GM21381 (cell line): ENCODE measurements around the gene ZNHIT3.
"Not testable (repeated sequence)": the region's sequence is repeated elsewhere in the genome, so short reads cannot be mapped to it uniquely, and the experiment has no call there.

Experiments
- ATAC-seq: cut with Tn5 transposase; IDR thresholded peaks from one replicate; pipeline ENCODE4 v1.9.1; 2021; ENCODE audit warnings: mild to moderate bottlenecking, moderate library complexity; ENCODE audit not compliant: unreplicated experiment

Gene ZNHIT3

GRCh38 chr17:36482611-36483504, 3.6 kb upstream of the ZNHIT3 start:
- ATAC-seq = no peak

GRCh38 chr17:36484021-36484420, 2.5 kb upstream of the ZNHIT3 start:
- ATAC-seq = not testable (repeated sequence)

GRCh38 chr17:36485027-36485426, 1.5 kb upstream of the ZNHIT3 start:
- no peak for ATAC-seq

GRCh38 chr17:36485805-36486203, 677 bp upstream of the ZNHIT3 start:
- no peak for ATAC-seq

GRCh38 chr17:36493956-36494355, 7.5 kb downstream of the ZNHIT3 start:
- ATAC-seq = no peak

GRCh38 chr17:36494674-36495073, 8.2 kb downstream of the ZNHIT3 start:
- no peak for ATAC-seq

- ATAC-seq = no peak
These were observed 8.6 kb downstream of the ZNHIT3 start for GRCh38 chr17:36495076-36495578.

GRCh38 chr17:36496018-36496789, 9.7 kb downstream of the ZNHIT3 start:
- ATAC-seq = no peak

- ATAC-seq = no peak
These were observed 11.7 kb downstream of the ZNHIT3 start for GRCh38 chr17:36498155-36498554.

- ATAC-seq = no peak
These were observed 12.2 kb downstream of the ZNHIT3 start for GRCh38 chr17:36498560-36499300.

GRCh38 chr17:36500745-36501225, 14.3 kb downstream of the ZNHIT3 start:
- no peak for ATAC-seq

- no peak for ATAC-seq
These were observed 14.9 kb downstream of the ZNHIT3 start for GRCh38 chr17:36501351-36501750.

GRCh38 chr17:36501963-36502362, 15.5 kb downstream of the ZNHIT3 start:
- no peak for ATAC-seq

- ATAC-seq = no peak
These were observed 17.1 kb downstream of the ZNHIT3 start for GRCh38 chr17:36503456-36504155.

- no peak for ATAC-seq
These were observed 17.7 kb downstream of the ZNHIT3 start for GRCh38 chr17:36504156-36504545.

- ATAC-seq = no peak
These were observed 18.7 kb downstream of the ZNHIT3 start for GRCh38 chr17:36505171-36505570.

GRCh38 chr17:36506249-36506826, 19.9 kb downstream of the ZNHIT3 start:
- ATAC-seq = no peak

GRCh38 chr17:36506831-36507230, 20.4 kb downstream of the ZNHIT3 start:
- no peak for ATAC-seq

- ATAC-seq = no peak
These were observed 20.8 kb downstream of the ZNHIT3 start for GRCh38 chr17:36507266-36507665.

GRCh38 chr17:36508439-36508838, 22.0 kb downstream of the ZNHIT3 start:
- ATAC-seq = not testable (repeated sequence)
